K562 (cell line): ENCODE measurements around the gene UTP4. TPM values are rescaled to one million over a fixed set of nuclear protein-coding genes. Genes with fewer than 3 reads are reported as not detected.
A peak's percentile ranks its signal among the peaks of the same experiment; 100 is the strongest.

Source experiments
- ATF7 ChIP-seq: fragments of 450-650 bp; IDR thresholded peaks from 2 replicates; pipeline ENCODE4 v1.7.1; 2014; ENCODE audit warnings: mild to moderate bottlenecking, moderate library complexity
- BRD4 ChIP-seq: fragments of 200-600 bp; sonication (generic); IDR thresholded peaks from 2 replicates; pipeline ENCODE4 v1.6.1; 2017; ENCODE audit warnings: inconsistent platforms
- MAFK ChIP-seq: IDR thresholded peaks from 2 replicates; pipeline ENCODE4 v1.6.1; 2011; ENCODE audit warnings: low read length, improper control_type of control experiment
- NR4A1 ChIP-seq, 2 experiments: fragments of 250-450 bp in 1 of 2; fragments of 450-650 bp in 1 of 2; sonication (Bioruptor Pico) in 1 of 2; IDR thresholded peaks; 2 replicates each; pipeline versions ENCODE4 v1.4.0 to v1.6.1; 2016 to 2020; ENCODE audit warnings: mild to moderate bottlenecking in 2 of 2, missing compliant biosample characterization in 1 of 2, missing genetic modification characterization in 1 of 2, moderate library complexity in 1 of 2
- TAF9B ChIP-seq: fragments of 450-650 bp; IDR thresholded peaks from 2 replicates; pipeline ENCODE4 v1.6.1; 2018; ENCODE audit warnings: mild to moderate bottlenecking; ENCODE audit not compliant: partially characterized antibody
- TCF3 ChIP-seq: sonication (generic); formaldehyde crosslinking; IDR thresholded peaks from 2 replicates; pipeline ENCODE4 v1.4.0; 2020; ENCODE audit warnings: mild to moderate bottlenecking, missing genetic modification reagents
- ZC3H8 ChIP-seq: fragments of 450-650 bp; IDR thresholded peaks from 2 replicates; pipeline ENCODE4 v1.6.1; 2017
- ZKSCAN8 ChIP-seq: fragments of 200-800 bp; sonication (Bioruptor generic); IDR thresholded peaks from 2 replicates; pipeline ENCODE4 v1.6.1; 2016; ENCODE audit warnings: missing genetic modification characterization, missing compliant biosample characterization
- ZNF764 ChIP-seq: fragments of 250-450 bp; sonication (Bioruptor Pico); IDR thresholded peaks from 2 replicates; pipeline ENCODE4 v1.4.0; 2020; ENCODE audit warnings: low read depth, mild to moderate bottlenecking, moderate library complexity
- polyA plus RNA-seq, 8 experiments: library from polyadenylated mRNA; depleted of rRNA in 4 of 8; stranded (reverse) in 5 of 8; unstranded in 3 of 8; fragments of >200 nt; fragmentation: Nextera tagmentation in 2 of 8; fragmentation: Illumina TruSeq in 1 of 8; extraction: Ambion mirVana in 2 of 8; extraction: Trizol in 1 of 8; gene quantifications; 2 replicates each; pipeline versions ENCODE4 v1.2.1 to v1.2.3, GENCODE V29; 2011 to 2014; ENCODE audit warnings: inconsistent platforms in 1 of 8, missing spikeins in 1 of 8
- total RNA-seq, 7 experiments: library from RNA; depleted of rRNA in 6 of 7; stranded (reverse); fragments of >200 nt in 6 of 7; fragmentation: Illumina TruSeq in 2 of 7; extraction: Trizol in 2 of 7; gene quantifications; 2 replicates each; pipeline versions ENCODE4 v1.2.1 to v1.2.3, GENCODE V29; 2011 to 2021; ENCODE audit warnings: low replicate concordance in 1 of 7
- TF ChIP-seq, protein P1 (sequence below): fragments of 200-800 bp; sonication (Bioruptor generic); IDR thresholded peaks from 2 replicates; pipeline ENCODE4 v1.6.1; 2016; ENCODE audit warnings: missing genetic modification characterization, missing compliant biosample characterization
- TF ChIP-seq, protein P2 (sequence below): fragments of 250-450 bp; sonication (Bioruptor Pico); IDR thresholded peaks from 2 replicates; pipeline ENCODE4 v1.8.0; 2022; ENCODE audit warnings: moderate library complexity, mild to moderate bottlenecking, inconsistent platforms
- TF ChIP-seq, protein P3 (sequence below), 2 experiments: IDR thresholded peaks in 1 of 2; conservative IDR thresholded peaks in 1 of 2; 2 replicates each; pipeline ENCODE4 v1.6.1; 2016; ENCODE audit warnings: low read depth in 2 of 2, mild to moderate bottlenecking in 1 of 2, missing compliant biosample characterization in 1 of 2, missing genetic modification characterization in 1 of 2, moderate library complexity in 1 of 2
- TF ChIP-seq, protein P4 (sequence below), 2 experiments: fragments of 450-650 bp in 1 of 2; sonication (generic) in 1 of 2; formaldehyde crosslinking in 1 of 2; IDR thresholded peaks in 1 of 2; conservative IDR thresholded peaks in 1 of 2; 2 replicates each; pipeline versions ENCODE4 v1.6.1 to v1.8.1; 2016 to 2023; ENCODE audit warnings: mild to moderate bottlenecking in 2 of 2, moderate library complexity in 2 of 2, inconsistent platforms in 1 of 2, missing genetic modification reagents in 1 of 2
- TF ChIP-seq, protein P5 (sequence below): sonication (generic); formaldehyde crosslinking; IDR thresholded peaks from 2 replicates; pipeline ENCODE4 v1.8.0; 2022; ENCODE audit warnings: mild to moderate bottlenecking, missing genetic modification reagents
- TF ChIP-seq, protein P6 (sequence below): sonication (generic); IDR thresholded peaks from 2 replicates; pipeline ENCODE4 v1.6.1; 2016

The UTP4 gene
- total and polyA plus RNA-seq, 9 of the 15 experiments (the other 6 are each of a cell fraction or from before 2014, with no cell fraction given), result 46.1 to 203 (median 145) TPM

DNA sequence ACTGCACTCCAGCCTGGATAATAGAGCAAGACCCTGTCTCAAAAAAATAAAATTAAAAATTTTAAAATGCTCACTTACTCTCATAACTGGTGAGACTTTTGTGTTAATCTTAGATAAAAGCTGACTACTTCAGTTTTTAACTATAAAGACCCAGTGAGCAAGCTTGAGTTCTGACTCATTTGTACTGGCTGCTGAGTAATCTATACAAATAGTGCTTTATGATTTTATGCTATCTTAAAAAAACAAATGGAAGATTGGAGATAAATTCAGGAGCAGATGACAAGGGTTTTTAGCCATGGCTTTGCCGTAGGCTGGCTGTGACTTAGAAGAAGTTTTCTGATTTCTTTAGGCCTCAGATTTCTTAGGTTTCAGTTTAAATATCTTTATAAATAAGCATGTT is 85.0 kb downstream of the UTP4 start (continued):
- TF ChIP-seq, protein P1, sequence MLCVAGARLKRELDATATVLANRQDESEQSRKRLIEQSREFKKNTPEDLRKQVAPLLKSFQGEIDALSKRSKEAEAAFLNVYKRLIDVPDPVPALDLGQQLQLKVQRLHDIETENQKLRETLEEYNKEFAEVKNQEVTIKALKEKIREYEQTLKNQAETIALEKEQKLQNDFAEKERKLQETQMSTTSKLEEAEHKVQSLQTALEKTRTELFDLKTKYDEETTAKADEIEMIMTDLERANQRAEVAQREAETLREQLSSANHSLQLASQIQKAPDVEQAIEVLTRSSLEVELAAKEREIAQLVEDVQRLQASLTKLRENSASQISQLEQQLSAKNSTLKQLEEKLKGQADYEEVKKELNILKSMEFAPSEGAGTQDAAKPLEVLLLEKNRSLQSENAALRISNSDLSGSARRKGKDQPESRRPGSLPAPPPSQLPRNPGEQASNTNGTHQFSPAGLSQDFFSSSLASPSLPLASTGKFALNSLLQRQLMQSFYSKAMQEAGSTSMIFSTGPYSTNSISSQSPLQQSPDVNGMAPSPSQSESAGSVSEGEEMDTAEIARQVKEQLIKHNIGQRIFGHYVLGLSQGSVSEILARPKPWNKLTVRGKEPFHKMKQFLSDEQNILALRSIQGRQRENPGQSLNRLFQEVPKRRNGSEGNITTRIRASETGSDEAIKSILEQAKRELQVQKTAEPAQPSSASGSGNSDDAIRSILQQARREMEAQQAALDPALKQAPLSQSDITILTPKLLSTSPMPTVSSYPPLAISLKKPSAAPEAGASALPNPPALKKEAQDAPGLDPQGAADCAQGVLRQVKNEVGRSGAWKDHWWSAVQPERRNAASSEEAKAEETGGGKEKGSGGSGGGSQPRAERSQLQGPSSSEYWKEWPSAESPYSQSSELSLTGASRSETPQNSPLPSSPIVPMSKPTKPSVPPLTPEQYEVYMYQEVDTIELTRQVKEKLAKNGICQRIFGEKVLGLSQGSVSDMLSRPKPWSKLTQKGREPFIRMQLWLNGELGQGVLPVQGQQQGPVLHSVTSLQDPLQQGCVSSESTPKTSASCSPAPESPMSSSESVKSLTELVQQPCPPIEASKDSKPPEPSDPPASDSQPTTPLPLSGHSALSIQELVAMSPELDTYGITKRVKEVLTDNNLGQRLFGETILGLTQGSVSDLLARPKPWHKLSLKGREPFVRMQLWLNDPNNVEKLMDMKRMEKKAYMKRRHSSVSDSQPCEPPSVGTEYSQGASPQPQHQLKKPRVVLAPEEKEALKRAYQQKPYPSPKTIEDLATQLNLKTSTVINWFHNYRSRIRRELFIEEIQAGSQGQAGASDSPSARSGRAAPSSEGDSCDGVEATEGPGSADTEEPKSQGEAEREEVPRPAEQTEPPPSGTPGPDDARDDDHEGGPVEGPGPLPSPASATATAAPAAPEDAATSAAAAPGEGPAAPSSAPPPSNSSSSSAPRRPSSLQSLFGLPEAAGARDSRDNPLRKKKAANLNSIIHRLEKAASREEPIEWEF, result no peak
- TF ChIP-seq TAF9B (no peak), ZC3H8 (no peak), ZNF764 (CRISPR knock-in tag) (no peak), BRD4 (no peak), ZKSCAN8 (no peak), MAFK (peak; percentile 54; the same call in 1 of the 2 replicates), TCF3 (CRISPR knock-in tag) (peak; percentile 54), ATF7 (no peak), NR4A1 (CRISPR knock-in tag; IDR thresholded peaks at IDR 0.05) (no peak), NR4A1 (tag; IDR thresholded peaks at IDR 0.05) (no peak)
- TF ChIP-seq, protein P2, sequence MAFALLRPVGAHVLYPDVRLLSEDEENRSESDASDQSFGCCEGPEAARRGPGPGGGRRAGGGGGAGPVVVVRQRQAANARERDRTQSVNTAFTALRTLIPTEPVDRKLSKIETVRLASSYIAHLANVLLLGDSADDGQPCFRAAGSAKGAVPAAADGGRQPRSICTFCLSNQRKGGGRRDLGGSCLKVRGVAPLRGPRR (CRISPR knock-in tag), result no peak
- TF ChIP-seq, protein P3, sequence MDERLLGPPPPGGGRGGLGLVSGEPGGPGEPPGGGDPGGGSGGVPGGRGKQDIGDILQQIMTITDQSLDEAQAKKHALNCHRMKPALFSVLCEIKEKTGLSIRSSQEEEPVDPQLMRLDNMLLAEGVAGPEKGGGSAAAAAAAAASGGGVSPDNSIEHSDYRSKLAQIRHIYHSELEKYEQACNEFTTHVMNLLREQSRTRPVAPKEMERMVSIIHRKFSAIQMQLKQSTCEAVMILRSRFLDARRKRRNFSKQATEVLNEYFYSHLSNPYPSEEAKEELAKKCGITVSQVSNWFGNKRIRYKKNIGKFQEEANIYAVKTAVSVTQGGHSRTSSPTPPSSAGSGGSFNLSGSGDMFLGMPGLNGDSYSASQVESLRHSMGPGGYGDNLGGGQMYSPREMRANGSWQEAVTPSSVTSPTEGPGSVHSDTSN (CRISPR knock-in tag; IDR thresholded peaks at IDR 0.05; ENCODE audit: low read depth), result no peak
- TF ChIP-seq, protein P3 (tag; conservative IDR thresholded peaks at IDR 0.05; ENCODE audit: low read depth), result 0 out of 2 replicates have a peak, but pooled peaks have one; percentile 24
- TF ChIP-seq, protein P4, sequence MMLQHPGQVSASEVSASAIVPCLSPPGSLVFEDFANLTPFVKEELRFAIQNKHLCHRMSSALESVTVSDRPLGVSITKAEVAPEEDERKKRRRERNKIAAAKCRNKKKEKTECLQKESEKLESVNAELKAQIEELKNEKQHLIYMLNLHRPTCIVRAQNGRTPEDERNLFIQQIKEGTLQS (IDR thresholded peaks at IDR 0.05), result peak; percentile 86
- TF ChIP-seq, protein P4 (CRISPR knock-in tag; conservative IDR thresholded peaks at IDR 0.05), result no peak
- TF ChIP-seq, protein P5, sequence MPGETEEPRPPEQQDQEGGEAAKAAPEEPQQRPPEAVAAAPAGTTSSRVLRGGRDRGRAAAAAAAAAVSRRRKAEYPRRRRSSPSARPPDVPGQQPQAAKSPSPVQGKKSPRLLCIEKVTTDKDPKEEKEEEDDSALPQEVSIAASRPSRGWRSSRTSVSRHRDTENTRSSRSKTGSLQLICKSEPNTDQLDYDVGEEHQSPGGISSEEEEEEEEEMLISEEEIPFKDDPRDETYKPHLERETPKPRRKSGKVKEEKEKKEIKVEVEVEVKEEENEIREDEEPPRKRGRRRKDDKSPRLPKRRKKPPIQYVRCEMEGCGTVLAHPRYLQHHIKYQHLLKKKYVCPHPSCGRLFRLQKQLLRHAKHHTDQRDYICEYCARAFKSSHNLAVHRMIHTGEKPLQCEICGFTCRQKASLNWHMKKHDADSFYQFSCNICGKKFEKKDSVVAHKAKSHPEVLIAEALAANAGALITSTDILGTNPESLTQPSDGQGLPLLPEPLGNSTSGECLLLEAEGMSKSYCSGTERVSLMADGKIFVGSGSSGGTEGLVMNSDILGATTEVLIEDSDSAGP (CRISPR knock-in tag), result no peak
- TF ChIP-seq, protein P6, sequence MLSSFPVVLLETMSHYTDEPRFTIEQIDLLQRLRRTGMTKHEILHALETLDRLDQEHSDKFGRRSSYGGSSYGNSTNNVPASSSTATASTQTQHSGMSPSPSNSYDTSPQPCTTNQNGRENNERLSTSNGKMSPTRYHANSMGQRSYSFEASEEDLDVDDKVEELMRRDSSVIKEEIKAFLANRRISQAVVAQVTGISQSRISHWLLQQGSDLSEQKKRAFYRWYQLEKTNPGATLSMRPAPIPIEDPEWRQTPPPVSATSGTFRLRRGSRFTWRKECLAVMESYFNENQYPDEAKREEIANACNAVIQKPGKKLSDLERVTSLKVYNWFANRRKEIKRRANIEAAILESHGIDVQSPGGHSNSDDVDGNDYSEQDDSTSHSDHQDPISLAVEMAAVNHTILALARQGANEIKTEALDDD, result 0 out of 2 replicates have a peak, but pooled peaks have one; percentile 25
